ENCODE measurements around the gene SUGP1. TPM values are rescaled to one million over a fixed set of nuclear protein-coding genes. Genes with fewer than 3 reads are reported as not detected.

SUGP1 gene
- total and polyA plus RNA-seq, 2 of the 13 experiments (the other 11 are each of a cell fraction or from before 2014, with no cell fraction given), result 21.6 to 25.9 TPM

DNA sequence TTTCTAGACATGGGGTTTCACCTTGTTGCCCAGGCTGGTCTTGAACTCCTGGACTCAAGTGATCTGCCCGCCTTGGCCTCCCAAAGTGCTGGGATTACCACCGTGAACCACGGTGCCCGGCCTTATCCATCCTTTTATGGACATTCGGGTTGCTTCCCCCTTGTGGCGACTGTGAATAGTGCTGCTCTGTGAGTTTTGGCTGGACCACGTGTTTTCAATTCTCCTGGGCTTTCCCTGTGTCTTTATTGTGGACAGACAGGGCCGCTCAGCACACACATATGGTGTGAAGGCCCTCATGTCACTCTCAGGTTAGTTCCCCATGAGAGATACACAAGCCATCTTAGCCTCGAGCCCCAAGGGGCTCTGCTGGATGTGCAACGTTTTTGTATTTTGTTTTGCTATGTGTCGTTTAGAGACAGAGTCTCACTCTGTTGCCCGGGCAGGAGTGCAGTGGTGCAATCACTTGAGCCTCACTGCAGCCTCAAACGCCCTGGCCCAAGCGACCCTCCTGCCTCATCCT is 40.8 kb upstream of the SUGP1 start (continued):
- TF ChIP-seq, protein P1, sequence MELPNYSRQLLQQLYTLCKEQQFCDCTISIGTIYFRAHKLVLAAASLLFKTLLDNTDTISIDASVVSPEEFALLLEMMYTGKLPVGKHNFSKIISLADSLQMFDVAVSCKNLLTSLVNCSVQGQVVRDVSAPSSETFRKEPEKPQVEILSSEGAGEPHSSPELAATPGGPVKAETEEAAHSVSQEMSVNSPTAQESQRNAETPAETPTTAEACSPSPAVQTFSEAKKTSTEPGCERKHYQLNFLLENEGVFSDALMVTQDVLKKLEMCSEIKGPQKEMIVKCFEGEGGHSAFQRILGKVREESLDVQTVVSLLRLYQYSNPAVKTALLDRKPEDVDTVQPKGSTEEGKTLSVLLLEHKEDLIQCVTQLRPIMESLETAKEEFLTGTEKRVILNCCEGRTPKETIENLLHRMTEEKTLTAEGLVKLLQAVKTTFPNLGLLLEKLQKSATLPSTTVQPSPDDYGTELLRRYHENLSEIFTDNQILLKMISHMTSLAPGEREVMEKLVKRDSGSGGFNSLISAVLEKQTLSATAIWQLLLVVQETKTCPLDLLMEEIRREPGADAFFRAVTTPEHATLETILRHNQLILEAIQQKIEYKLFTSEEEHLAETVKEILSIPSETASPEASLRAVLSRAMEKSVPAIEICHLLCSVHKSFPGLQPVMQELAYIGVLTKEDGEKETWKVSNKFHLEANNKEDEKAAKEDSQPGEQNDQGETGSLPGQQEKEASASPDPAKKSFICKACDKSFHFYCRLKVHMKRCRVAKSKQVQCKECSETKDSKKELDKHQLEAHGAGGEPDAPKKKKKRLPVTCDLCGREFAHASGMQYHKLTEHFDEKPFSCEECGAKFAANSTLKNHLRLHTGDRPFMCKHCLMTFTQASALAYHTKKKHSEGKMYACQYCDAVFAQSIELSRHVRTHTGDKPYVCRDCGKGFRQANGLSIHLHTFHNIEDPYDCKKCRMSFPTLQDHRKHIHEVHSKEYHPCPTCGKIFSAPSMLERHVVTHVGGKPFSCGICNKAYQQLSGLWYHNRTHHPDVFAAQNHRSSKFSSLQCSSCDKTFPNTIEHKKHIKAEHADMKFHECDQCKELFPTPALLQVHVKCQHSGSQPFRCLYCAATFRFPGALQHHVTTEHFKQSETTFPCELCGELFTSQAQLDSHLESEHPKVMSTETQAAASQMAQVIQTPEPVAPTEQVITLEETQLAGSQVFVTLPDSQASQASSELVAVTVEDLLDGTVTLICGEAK (IDR thresholded peaks at IDR 0.05), result no peak
- TF ChIP-seq, protein P1 (CRISPR knock-in tag; IDR thresholded peaks at IDR 0.05), result no peak
- peak; percentile 67 for TF ChIP-seq TEAD3 (CRISPR knock-in tag; optimal IDR thresholded peaks at IDR 0.05; ENCODE audit: borderline replicate concordance)
- TF ChIP-seq ZNF383 (CRISPR knock-in tag; IDR thresholded peaks at IDR 0.05; ENCODE audit: borderline replicate concordance), result no peak
- TF ChIP-seq ZNF878 (CRISPR knock-in tag; IDR thresholded peaks at IDR 0.05), result no peak
- TF ChIP-seq, protein P2, sequence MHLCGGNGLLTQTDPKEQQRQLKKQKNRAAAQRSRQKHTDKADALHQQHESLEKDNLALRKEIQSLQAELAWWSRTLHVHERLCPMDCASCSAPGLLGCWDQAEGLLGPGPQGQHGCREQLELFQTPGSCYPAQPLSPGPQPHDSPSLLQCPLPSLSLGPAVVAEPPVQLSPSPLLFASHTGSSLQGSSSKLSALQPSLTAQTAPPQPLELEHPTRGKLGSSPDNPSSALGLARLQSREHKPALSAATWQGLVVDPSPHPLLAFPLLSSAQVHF (CRISPR knock-in tag; IDR thresholded peaks at IDR 0.05), result no peak
- TF ChIP-seq, protein P3, sequence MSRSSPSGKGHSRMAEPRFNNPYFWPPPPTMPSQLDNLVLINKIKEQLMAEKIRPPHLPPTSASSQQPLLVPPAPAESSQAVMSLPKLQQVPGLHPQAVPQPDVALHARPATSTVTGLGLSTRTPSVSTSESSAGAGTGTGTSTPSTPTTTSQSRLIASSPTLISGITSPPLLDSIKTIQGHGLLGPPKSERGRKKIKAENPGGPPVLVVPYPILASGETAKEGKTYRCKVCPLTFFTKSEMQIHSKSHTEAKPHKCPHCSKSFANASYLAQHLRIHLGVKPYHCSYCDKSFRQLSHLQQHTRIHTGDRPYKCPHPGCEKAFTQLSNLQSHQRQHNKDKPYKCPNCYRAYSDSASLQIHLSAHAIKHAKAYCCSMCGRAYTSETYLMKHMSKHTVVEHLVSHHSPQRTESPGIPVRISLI (CRISPR knock-in tag; IDR thresholded peaks at IDR 0.05; ENCODE audit: borderline replicate concordance), result 0 out of 2 replicates have a peak, but pooled peaks have one; percentile 22
- TF ChIP-seq GTF3A (CRISPR knock-in tag; conservative IDR thresholded peaks at IDR 0.05), result no peak
- TF ChIP-seq KAT8 (CRISPR knock-in tag; IDR thresholded peaks at IDR 0.05), result peak; percentile 54; the same call in 1 of the 2 replicates
- no peak for TF ChIP-seq MTF1 (CRISPR knock-in tag; IDR thresholded peaks at IDR 0.05)
- no peak for TF ChIP-seq ATF7-NPFF (CRISPR knock-in tag; IDR thresholded peaks at IDR 0.05; ENCODE audit: low read depth)
- TF ChIP-seq, protein P4, sequence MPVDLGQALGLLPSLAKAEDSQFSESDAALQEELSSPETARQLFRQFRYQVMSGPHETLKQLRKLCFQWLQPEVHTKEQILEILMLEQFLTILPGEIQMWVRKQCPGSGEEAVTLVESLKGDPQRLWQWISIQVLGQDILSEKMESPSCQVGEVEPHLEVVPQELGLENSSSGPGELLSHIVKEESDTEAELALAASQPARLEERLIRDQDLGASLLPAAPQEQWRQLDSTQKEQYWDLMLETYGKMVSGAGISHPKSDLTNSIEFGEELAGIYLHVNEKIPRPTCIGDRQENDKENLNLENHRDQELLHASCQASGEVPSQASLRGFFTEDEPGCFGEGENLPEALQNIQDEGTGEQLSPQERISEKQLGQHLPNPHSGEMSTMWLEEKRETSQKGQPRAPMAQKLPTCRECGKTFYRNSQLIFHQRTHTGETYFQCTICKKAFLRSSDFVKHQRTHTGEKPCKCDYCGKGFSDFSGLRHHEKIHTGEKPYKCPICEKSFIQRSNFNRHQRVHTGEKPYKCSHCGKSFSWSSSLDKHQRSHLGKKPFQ (CRISPR knock-in tag; IDR thresholded peaks at IDR 0.05; ENCODE audit: insufficient replicate concordance), result peak; percentile 64
- TF ChIP-seq ZNF253 (CRISPR knock-in tag; IDR thresholded peaks at IDR 0.05; ENCODE audit: borderline replicate concordance), result no peak
- TF ChIP-seq ZNF326 (CRISPR knock-in tag; IDR thresholded peaks at IDR 0.05; ENCODE audit: borderline replicate concordance), result no peak
- TF ChIP-seq ZNF556 (CRISPR knock-in tag; IDR thresholded peaks at IDR 0.05; ENCODE audit: borderline replicate concordance), result no peak
- no peak for TF ChIP-seq ZNF33A (CRISPR knock-in tag; IDR thresholded peaks at IDR 0.05; ENCODE audit: borderline replicate concordance)
- no peak for TF ChIP-seq ZNF430 (CRISPR knock-in tag; IDR thresholded peaks at IDR 0.05)
